GM12878 (cell line): ENCODE results near the gene PACS1. TPM values are rescaled to one million over a fixed set of nuclear protein-coding genes. Genes with fewer than 3 reads are reported as not detected.

Experiments
- ATAC-seq: fragments of 200-7000 bp; cut with Tn5 transposase; 3 replicates; pipeline ENCODE4 v1.9.1; 2020; ENCODE audit warnings: mild to moderate bottlenecking, moderate library complexity
- BruUV-seq: library from RNA; stranded (reverse); fragments of 400-500 nt; replicated peaks from 2 replicates; lab custom pipeline; 2021; lab: Mats Ljungman, UMichigan
- CTCF ChIA-PET: fragments of 300-600 bp; sonication (Branson Sonifier 250); formaldehyde crosslinking; extraction: SDS; loops from one replicate; lab custom pipeline; 2021; ENCODE audit warnings: inconsistent platforms; lab: Yijun Ruan, JAX
- POLR2A ChIA-PET: fragments of 350-600 bp; formaldehyde crosslinking; extraction: SDS; loops from one replicate; lab custom pipeline; 2021; ENCODE audit warnings: inconsistent platforms; lab: Charles Lee
- RAD21 ChIA-PET: fragments of 300-600 bp; sonication (Branson Sonifier 250); formaldehyde crosslinking; loops from one replicate; lab custom pipeline; 2023; ENCODE audit warnings: antibody characterized with exemption; ENCODE audit not compliant: unreplicated experiment; lab: Charles Lee
- SMC1A ChIA-PET: fragments of 300-600 bp; sonication (Branson Sonifier 250); formaldehyde crosslinking; loops from one replicate; lab custom pipeline; 2023; ENCODE audit not compliant: unreplicated experiment, uncharacterized antibody; lab: Charles Lee
- DNase-seq: peaks from one replicate; pipeline ENCODE4 v3.0.0-alpha.2; 2011; ENCODE audit warnings: low read depth, low spot score
- FAIRE-seq: peaks from 3 replicates; lab custom pipeline; 2011; peaks lifted over from hg19 to GRCh38; lab: Jason Lieb, UNC
- H2AFZ ChIP-seq: 2 replicates; pipeline ENCODE4 v1.6.0; 2011; ENCODE audit warnings: low read depth, low read length, control low read depth; ENCODE audit not compliant: control insufficient read depth
- H3K27ac ChIP-seq: 2 replicates; pipeline ENCODE4 v1.5.1; 2011; ENCODE audit warnings: control low read depth; ENCODE audit not compliant: control insufficient read depth, insufficient read depth
- H3K27me3 ChIP-seq, 2 experiments: replicated peaks in 1 of 2; 2 replicates each; pipeline versions ENCODE4 v1.6.0 to v1.6.1; 2011; ENCODE audit warnings: low read length in 1 of 2; ENCODE audit not compliant: control insufficient read depth in 2 of 2, insufficient read depth in 2 of 2
- H3K36me3 ChIP-seq, 2 experiments: 2 replicates each; pipeline ENCODE4 v1.5.1; 2011; ENCODE audit warnings: low read length in 1 of 2; ENCODE audit not compliant: control insufficient read depth in 2 of 2, insufficient read depth in 2 of 2
- H3K4me1 ChIP-seq: 2 replicates; pipeline ENCODE4 v1.6.1; 2011; ENCODE audit warnings: mild to moderate bottlenecking, low read length, moderate library complexity, mixed read lengths; ENCODE audit not compliant: control insufficient read depth, insufficient read depth
- H3K4me2 ChIP-seq: 2 replicates; pipeline ENCODE4 v1.6.0; 2011; ENCODE audit warnings: control low read depth; ENCODE audit not compliant: control insufficient read depth, insufficient read depth
- H3K4me3 ChIP-seq: fragments of 200-600 bp; sonication (generic); 2 replicates; pipeline ENCODE4 v1.5.1; 2016
- H3K79me2 ChIP-seq: 2 replicates; pipeline ENCODE4 v1.6.0; 2011; ENCODE audit warnings: low read length; ENCODE audit not compliant: control insufficient read depth, insufficient read depth
- H3K9ac ChIP-seq: 2 replicates; pipeline ENCODE4 v1.8.0; 2011; ENCODE audit warnings: low read length, control low read depth, mixed read lengths; ENCODE audit not compliant: control insufficient read depth, insufficient read depth
- H3K9me3 ChIP-seq: replicated peaks from 3 replicates; pipeline ENCODE4 v1.5.1; 2011; ENCODE audit warnings: mild to moderate bottlenecking, low read length; ENCODE audit not compliant: control insufficient read depth, insufficient read depth
- H4K20me1 ChIP-seq: 2 replicates; pipeline ENCODE4 v1.6.0; 2011; ENCODE audit not compliant: control insufficient read depth, insufficient read depth
- HDAC2 ChIP-seq: fragments of 200-600 bp; sonication (generic); IDR thresholded peaks from 2 replicates; pipeline ENCODE4 v1.6.1; 2017
- NR2C1 ChIP-seq: fragments of 450-650 bp; IDR thresholded peaks from 2 replicates; pipeline ENCODE4 v1.6.1; 2017; ENCODE audit warnings: antibody characterized with exemption, mild to moderate bottlenecking, moderate library complexity
- SIN3A ChIP-seq: IDR thresholded peaks from 2 replicates; pipeline ENCODE4 v1.6.1; 2012; ENCODE audit warnings: low read depth, low read length, improper control_type of control experiment
- SMAD1 ChIP-seq: fragments of 450-650 bp; IDR thresholded peaks from 2 replicates; pipeline ENCODE4 v1.6.1; 2018; ENCODE audit warnings: mild to moderate bottlenecking, low read depth; ENCODE audit not compliant: partially characterized antibody
- SPI1 ChIP-seq: IDR thresholded peaks from 2 replicates; pipeline ENCODE4 v1.6.1; 2011; ENCODE audit warnings: low read depth, mild to moderate bottlenecking, low read length, moderate library complexity, borderline replicate concordance; ENCODE audit not compliant: insufficient read depth
- WGBS: methylation state at CpG from one replicate; pipeline ENCODE4 v1.1.6; 2016; ENCODE audit warnings: low lambda C conversion rate; ENCODE audit not compliant: insufficient replicate concordance, insufficient coverage; ENCODE audit errors: missing lambda C conversion rate; 5-methylcytosine and 5-hydroxymethylcytosine counted together
- in situ Hi-C: fragments of 300-500 bp; cut with MboI; formaldehyde crosslinking; loops from 9 replicates; pipeline ENCODE4 v1.14.3; 2018; ENCODE audit warnings: mixed read lengths
- intact Hi-C: fragments of 100-400 bp; cut with micrococcal nuclease; formaldehyde crosslinking; loops from one replicate; pipeline ENCODE4 v1.14.2; 2022; ENCODE audit not compliant: unreplicated experiment
- polyA plus RNA-seq, 11 experiments: library from polyadenylated mRNA; depleted of rRNA in 4 of 11; unstranded in 6 of 11; stranded (reverse) in 5 of 11; fragments of >200 nt; fragmentation: Nextera tagmentation in 4 of 11; fragmentation: Illumina TruSeq in 1 of 11; extraction: Ambion mirVana in 4 of 11; extraction: Trizol in 1 of 11; gene quantifications; 1 replicate in 1 of 11; 2 replicates in 10 of 11; pipeline versions ENCODE4 v1.2.1 to v1.2.3, GENCODE V29; 2011 to 2016; ENCODE audit warnings: inconsistent platforms in 2 of 11, missing spikeins in 2 of 11, low read depth in 1 of 11
- total RNA-seq, 4 experiments: library from RNA; depleted of rRNA in 3 of 4; stranded (reverse); fragments of >200 nt in 3 of 4; fragmentation: Illumina TruSeq in 1 of 4; extraction: Trizol in 1 of 4; gene quantifications; 2 replicates each; pipeline versions ENCODE4 v1.2.1 to v1.2.3, GENCODE V29; 2013 to 2021

The PACS1 gene
- total and polyA plus RNA-seq, 10 of the 15 experiments (the other 5 are each of a cell fraction or from before 2014, with no cell fraction given): 1.1 to 74.3 (median 17.9) TPM

GRCh38 chr11:66142370-66143263, 72.5 kb downstream of the PACS1 start:
- SMC1A ChIA-PET: interaction anchor here (0.6 to 3.0 kb wide), 6 partner anchors 7 to 170 kb away, joined by 3 to 27 read pairs (median 4); no protein-coding TSS in a partner anchor
- TF ChIP-seq HDAC2 (no peak), SPI1 (no peak), SMAD1 (no peak), NR2C1 (no peak), SIN3A (no peak)
- Histone ChIP-seq H2AFZ (no peak overlapping the region), H4K20me1 (no peaks in the 10 kb centered on the region), H3K9ac (no peak overlapping the region), H3K79me2 (peaks cover 29% of the 10 kb centered on the region), H3K4me1 (peaks cover 42% of the 10 kb centered on the region), H3K4me3 (no peak overlapping the region), H3K27me3 (no peaks in the 10 kb centered on the region), H3K9me3 (peaks cover 6% of the 10 kb centered on the region; the same call in 2 of the 3 replicates), H3K36me3 (peaks cover 0 to 3% of the 10 kb centered on the region in 2 experiments; a peak in 2 of 4 replicates), H3K4me2 (no peak overlapping the region), H3K27ac (no peak overlapping the region)
- DNase-seq: no peak
- CTCF ChIA-PET: interaction anchor here (0.6 to 1.5 kb wide), 4 partner anchors 17 to 390 kb away, joined by 3 to 7 read pairs (median 5); no protein-coding TSS in a partner anchor
- POLR2A ChIA-PET: interaction anchor here (0.5 to 2.0 kb wide), 8 partner anchors 9 to 114 kb away, joined by 3 to 11 read pairs (median 5); partner anchors contain the start of gene PACS1
- no TSS peak for BruUV-seq
- FAIRE-seq: no peak
- in situ Hi-C loops (no loop called here), intact Hi-C loops (no loop called here)
- ATAC-seq: no peak
- WGBS: 77% methylated on average over 12 of the region's 12 CpGs
- RAD21 ChIA-PET: interaction anchor here (1.2 to 1.5 kb wide), 3 partner anchors 9 to 80 kb away, joined by 3 to 6 read pairs (median 3); no protein-coding TSS in a partner anchor
